ENCODE results near the gene ARHGEF19. TPM values are rescaled to one million over a fixed set of nuclear protein-coding genes. Genes with fewer than 3 reads are reported as not detected.
A peak's percentile ranks its signal among the peaks of the same experiment; 100 is the strongest.

The ARHGEF19 gene
- total RNA-seq, 1 donor = 6.5 TPM

GRCh38 chr1:16218674-16219071, 6.2 kb upstream of the ARHGEF19 start:
- H2AFZ ChIP-seq (ENCODE audit: low read length) = no peak overlapping the region
- no peaks in the 10 kb centered on the region for H3K27me3 ChIP-seq (ENCODE audit: insufficient read depth, low read length)
- no peaks in the 10 kb centered on the region for H3K9me3 ChIP-seq (ENCODE audit: low read depth, low read length)
- no peaks in the 10 kb centered on the region for H3K79me2 ChIP-seq (ENCODE audit: insufficient read depth, low read length)
- H3K4me2 ChIP-seq (ENCODE audit: insufficient read depth, low read length) = no peak overlapping the region
- no peak for TF ChIP-seq CTCF (IDR thresholded peaks at IDR 0.05; ENCODE audit: extremely low read depth, low read depth, low read length)
- no peaks in the 10 kb centered on the region for H4K20me1 ChIP-seq (ENCODE audit: insufficient read depth, low read length)
- H3K4me3 ChIP-seq (ENCODE audit: insufficient read depth, low read length) = no peak overlapping the region
- no peaks in the 10 kb centered on the region for H3K36me3 ChIP-seq (ENCODE audit: insufficient read depth, low read length)
- H3K27ac ChIP-seq (ENCODE audit: low read depth, low read length) = no peak overlapping the region
- H3K4me1 ChIP-seq (ENCODE audit: insufficient read depth, low read length) = peaks cover 10% of the 10 kb centered on the region
- peak; percentile 48 for DNase-seq (ENCODE audit: insufficient read length, low spot score, missing footprints)

- Histone ChIP-seq H3K4me1 (ENCODE audit: insufficient read depth, low read length) (peaks cover 10% of the 10 kb centered on the region), H3K79me2 (ENCODE audit: insufficient read depth, low read length) (no peaks in the 10 kb centered on the region), H3K27ac (ENCODE audit: low read depth, low read length) (no peak overlapping the region), H2AFZ (ENCODE audit: low read length) (no peak overlapping the region), H3K9me3 (ENCODE audit: low read depth, low read length) (no peaks in the 10 kb centered on the region), H4K20me1 (ENCODE audit: insufficient read depth, low read length) (no peaks in the 10 kb centered on the region), H3K36me3 (ENCODE audit: insufficient read depth, low read length) (no peaks in the 10 kb centered on the region), H3K4me2 (ENCODE audit: insufficient read depth, low read length) (peak overlapping the region; percentile 87), H3K4me3 (ENCODE audit: insufficient read depth, low read length) (no peak overlapping the region), H3K27me3 (ENCODE audit: insufficient read depth, low read length) (no peaks in the 10 kb centered on the region)
- peak; percentile 11 for DNase-seq (ENCODE audit: insufficient read length, low spot score, missing footprints)
- no peak for TF ChIP-seq CTCF (IDR thresholded peaks at IDR 0.05; ENCODE audit: extremely low read depth, low read depth, low read length)
Measured at GRCh38 chr1:16218014-16218673, 5.7 kb upstream of the ARHGEF19 start.

GRCh38 chr1:16217061-16217785, 4.8 kb upstream of the ARHGEF19 start:
- Histone ChIP-seq H2AFZ (ENCODE audit: low read length) (peak overlapping the region; percentile 94), H3K4me2 (ENCODE audit: insufficient read depth, low read length) (peak overlapping the region; percentile 87), H3K4me3 (ENCODE audit: insufficient read depth, low read length) (peak overlapping the region; percentile 71), H3K36me3 (ENCODE audit: insufficient read depth, low read length) (no peaks in the 10 kb centered on the region), H3K27me3 (ENCODE audit: insufficient read depth, low read length) (no peaks in the 10 kb centered on the region), H3K27ac (ENCODE audit: low read depth, low read length) (no peak overlapping the region), H3K9me3 (ENCODE audit: low read depth, low read length) (no peaks in the 10 kb centered on the region), H4K20me1 (ENCODE audit: insufficient read depth, low read length) (no peaks in the 10 kb centered on the region), H3K79me2 (ENCODE audit: insufficient read depth, low read length) (no peaks in the 10 kb centered on the region), H3K4me1 (ENCODE audit: insufficient read depth, low read length) (peaks cover 10% of the 10 kb centered on the region)
- TF ChIP-seq CTCF (IDR thresholded peaks at IDR 0.05; ENCODE audit: extremely low read depth, low read depth, low read length) = no peak
- peak; percentile 99 for DNase-seq (ENCODE audit: insufficient read length, low spot score, missing footprints)

All from osteoblast (primary cell).